ENCODE measurements around the gene GUCY2F. TPM values are rescaled to one million over a fixed set of nuclear protein-coding genes. Genes with fewer than 3 reads are reported as not detected.

GUCY2F gene
- total RNA-seq, 1 experiment from 2014 or later = not detected

- CTCF ChIA-PET = interaction anchor here (0.6 kb wide), 1 partner anchor 254 kb away, joined by 5 read pairs; no protein-coding TSS in a partner anchor
- no TSS peak for BruUV-seq (replicated peaks)
- Mint-ChIP-seq H3K4me3 (ENCODE audit: low read depth, unreplicated experiment) (no peak overlapping the region), H3K27ac (ENCODE audit: unreplicated experiment) (no peak overlapping the region), H3K4me1 (ENCODE audit: low read depth, unreplicated experiment) (no peaks in the 10 kb centered on the region), H3K9me3 (ENCODE audit: low read depth, unreplicated experiment) (no peaks in the 10 kb centered on the region), H3K27me3 (ENCODE audit: unreplicated experiment) (peaks cover 16% of the 10 kb centered on the region), H3K36me3 (ENCODE audit: insufficient read depth, unreplicated experiment) (no peaks in the 10 kb centered on the region)
- no peak for TF ChIP-seq CTCF (IDR thresholded peaks at IDR 0.05; ENCODE audit: unreplicated experiment)
- no peak for DNase-seq
- intact Hi-C loops (cut with micrococcal nuclease; ENCODE audit: unreplicated experiment) = no loop called here
Measured at GRCh38 chrX:109464231-109464630, 17.7 kb downstream of the GUCY2F start.

GRCh38 chrX:109463784-109464183, 18.1 kb downstream of the GUCY2F start:
- DNase-seq = no peak
- BruUV-seq (replicated peaks) = no TSS peak
- intact Hi-C loops (cut with micrococcal nuclease; ENCODE audit: unreplicated experiment) = no loop called here
- no peak for TF ChIP-seq CTCF (IDR thresholded peaks at IDR 0.05; ENCODE audit: unreplicated experiment)
- no peak overlapping the region for H3K27ac Mint-ChIP-seq (ENCODE audit: unreplicated experiment)
- CTCF ChIA-PET = interaction anchor here (0.6 kb wide), 1 partner anchor 254 kb away, joined by 5 read pairs; no protein-coding TSS in a partner anchor
- peaks cover 16% of the 10 kb centered on the region for H3K27me3 Mint-ChIP-seq (ENCODE audit: unreplicated experiment)
- H3K36me3 Mint-ChIP-seq (ENCODE audit: insufficient read depth, unreplicated experiment) = no peaks in the 10 kb centered on the region
- no peaks in the 10 kb centered on the region for H3K9me3 Mint-ChIP-seq (ENCODE audit: low read depth, unreplicated experiment)
- no peaks in the 10 kb centered on the region for H3K4me1 Mint-ChIP-seq (ENCODE audit: low read depth, unreplicated experiment)
- no peak overlapping the region for H3K4me3 Mint-ChIP-seq (ENCODE audit: low read depth, unreplicated experiment)

GRCh38 chrX:109448282-109448938, 33.5 kb downstream of the GUCY2F start:
- Mint-ChIP-seq H3K36me3 (ENCODE audit: insufficient read depth, unreplicated experiment) (no peaks in the 10 kb centered on the region), H3K9me3 (ENCODE audit: low read depth, unreplicated experiment) (no peaks in the 10 kb centered on the region), H3K27ac (ENCODE audit: unreplicated experiment) (no peak overlapping the region), H3K4me3 (ENCODE audit: low read depth, unreplicated experiment) (no peak overlapping the region), H3K27me3 (ENCODE audit: unreplicated experiment) (peaks cover 38% of the 10 kb centered on the region), H3K4me1 (ENCODE audit: low read depth, unreplicated experiment) (no peaks in the 10 kb centered on the region)
- no TSS peak for BruUV-seq (replicated peaks)
- TF ChIP-seq CTCF (IDR thresholded peaks at IDR 0.05; ENCODE audit: unreplicated experiment) = no peak
- CTCF ChIA-PET = no interaction called here
- no peak for DNase-seq
- intact Hi-C loops (cut with micrococcal nuclease; ENCODE audit: unreplicated experiment) = no loop called here

GRCh38 chrX:109441266-109441665, 40.6 kb downstream of the GUCY2F start:
- Mint-ChIP-seq H3K27ac (ENCODE audit: unreplicated experiment) (no peak overlapping the region), H3K9me3 (ENCODE audit: low read depth, unreplicated experiment) (no peaks in the 10 kb centered on the region), H3K4me3 (ENCODE audit: low read depth, unreplicated experiment) (no peak overlapping the region), H3K36me3 (ENCODE audit: insufficient read depth, unreplicated experiment) (no peaks in the 10 kb centered on the region), H3K4me1 (ENCODE audit: low read depth, unreplicated experiment) (no peaks in the 10 kb centered on the region), H3K27me3 (ENCODE audit: unreplicated experiment) (peaks cover 12% of the 10 kb centered on the region)
- CTCF ChIA-PET = no interaction called here
- no peak for TF ChIP-seq CTCF (IDR thresholded peaks at IDR 0.05; ENCODE audit: unreplicated experiment)
- intact Hi-C loops (cut with micrococcal nuclease; ENCODE audit: unreplicated experiment) = no loop called here
- no TSS peak for BruUV-seq (replicated peaks)
- no peak for DNase-seq
